A549 (cell line): ENCODE results near the gene FHIT. TPM values are rescaled to one million over a fixed set of nuclear protein-coding genes. Genes with fewer than 3 reads are reported as not detected.

ENCODE experiments used
- ATAC-seq, 2 experiments: fragments of 200-7000 bp in 1 of 2; fragments of >200 bp in 1 of 2; cut with Nextera tagmentation in 1 of 2; cut with Tn5 transposase in 1 of 2; 3 replicates each; pipeline versions ENCODE4 v1.8.0 to v1.9.1; 2018 to 2020; ENCODE audit warnings: mild to moderate bottlenecking in 1 of 2, moderate library complexity in 1 of 2
- CTCF ChIA-PET: fragments of 300-600 bp; sonication (Branson Sonifier 250); formaldehyde crosslinking; extraction: SDS; loops from one replicate; lab custom pipeline; 2021; ENCODE audit warnings: antibody characterized with exemption, inconsistent platforms; lab: Yijun Ruan, JAX
- POLR2A ChIA-PET: fragments of 350-600 bp; formaldehyde crosslinking; extraction: SDS; loops from one replicate; lab custom pipeline; 2021; ENCODE audit warnings: antibody characterized with exemption, inconsistent platforms; lab: Yijun Ruan, JAX
- DNase-seq, 2 experiments: peaks; one replicate each; pipeline versions ENCODE4 v3.0.0 to v3.0.0-alpha.2; 2011 to 2016; ENCODE audit warnings: low read depth in 1 of 2, low spot score in 1 of 2
- FAIRE-seq: peaks from 2 replicates; lab custom pipeline; 2011; peaks lifted over from hg19 to GRCh38; lab: Jason Lieb, UNC
- H3K27ac ChIP-seq, 2 experiments: fragments of >200 bp; sonication (Bioruptor Twin); formaldehyde crosslinking; 3 replicates each; pipeline ENCODE4 v1.5.1; 2016 to 2017
- H3K4me1 ChIP-seq: fragments of >200 bp; sonication (Bioruptor Twin); formaldehyde crosslinking; 3 replicates; pipeline ENCODE4 v1.6.1; 2016
- H3K4me2 ChIP-seq: fragments of >200 bp; sonication (Bioruptor Twin); formaldehyde crosslinking; 3 replicates; pipeline ENCODE4 v1.6.1; 2016
- H3K4me3 ChIP-seq: fragments of >200 bp; sonication (Bioruptor Twin); formaldehyde crosslinking; 3 replicates; pipeline ENCODE4 v1.5.1; 2016
- H3K9me3 ChIP-seq: fragments of >200 bp; sonication (Bioruptor Twin); formaldehyde crosslinking; 3 replicates; pipeline ENCODE4 v1.6.1; 2016
- CBX8 ChIP-seq: fragments of 200-600 bp; sonication (generic); IDR thresholded peaks from 2 replicates; pipeline ENCODE4 v1.6.1; 2016
- CEBPB ChIP-seq, 2 experiments: fragments of >200 bp in 1 of 2; sonication (Bioruptor Twin) in 1 of 2; formaldehyde crosslinking in 1 of 2; IDR thresholded peaks; 2 replicates each; pipeline ENCODE4 v1.6.1; 2012 to 2016
- FOXS1 ChIP-seq: fragments of 250-450 bp; sonication (Bioruptor Pico); IDR thresholded peaks from 2 replicates; pipeline ENCODE4 v1.5.0; 2020; ENCODE audit warnings: mild to moderate bottlenecking, moderate library complexity
- HOXA7 ChIP-seq: fragments of 250-450 bp; sonication (Bioruptor Pico); IDR thresholded peaks from 2 replicates; pipeline ENCODE4 v1.5.0; 2020; ENCODE audit warnings: mild to moderate bottlenecking, moderate library complexity
- MAFK ChIP-seq: fragments of 450-650 bp; IDR thresholded peaks from 2 replicates; pipeline ENCODE4 v1.6.1; 2014; ENCODE audit not compliant: partially characterized antibody
- NR3C1 ChIP-seq: fragments of >200 bp; sonication (Bioruptor Twin); formaldehyde crosslinking; IDR thresholded peaks from 3 replicates; pipeline ENCODE4 v1.6.1; 2017
- PHF8 ChIP-seq: fragments of 200-600 bp; sonication (generic); IDR thresholded peaks from 2 replicates; pipeline ENCODE4 v1.6.1; 2016; ENCODE audit warnings: low read depth, mild to moderate bottlenecking, antibody characterized with exemption, moderate library complexity, borderline replicate concordance
- RAD21 ChIP-seq, 2 experiments: fragments of >200 bp in 1 of 2; sonication (Bioruptor Twin) in 1 of 2; formaldehyde crosslinking in 1 of 2; IDR thresholded peaks in 1 of 2; conservative IDR thresholded peaks in 1 of 2; 2 replicates in 1 of 2; 3 replicates in 1 of 2; pipeline ENCODE4 v1.6.1; 2012 to 2018; ENCODE audit warnings: inconsistent platforms in 1 of 2
- RCOR1 ChIP-seq: fragments of 150-350 bp; IDR thresholded peaks from 2 replicates; pipeline ENCODE4 v1.6.1; 2014; ENCODE audit warnings: antibody characterized with exemption, low read length, low read depth
- SMC3 ChIP-seq: fragments of >200 bp; sonication (Bioruptor Twin); formaldehyde crosslinking; IDR thresholded peaks from 3 replicates; pipeline ENCODE4 v1.6.1; 2018; ENCODE audit warnings: inconsistent platforms
- ZFP36 ChIP-seq: fragments of 450-650 bp; IDR thresholded peaks from 2 replicates; pipeline ENCODE4 v1.6.1; 2014; ENCODE audit warnings: borderline replicate concordance; ENCODE audit not compliant: partially characterized antibody
- WGBS: methylation state at CpG from one replicate; pipeline ENCODE4 v1.1.6; 2017; ENCODE audit errors: missing lambda C conversion rate; 5-methylcytosine and 5-hydroxymethylcytosine counted together
- polyA plus RNA-seq, 4 experiments: library from polyadenylated mRNA; depleted of rRNA in 3 of 4; stranded (reverse); fragments of >200 nt; fragmentation: RNase III in 1 of 4; extraction: RNeasy Plus Mini Kit Qiagen cat#74134 plus additional on column Dnase treatment in 1 of 4; gene quantifications; 2 replicates in 3 of 4; 3 replicates in 1 of 4; pipeline ENCODE4 v1.2.3, GENCODE V29; 2011 to 2017
- TF ChIP-seq, protein P1 (sequence below): fragments of 450-650 bp; IDR thresholded peaks from 2 replicates; pipeline ENCODE4 v1.6.1; 2014; ENCODE audit warnings: antibody characterized with exemption
- TF ChIP-seq, protein P2 (sequence below): fragments of 200-600 bp; sonication (generic); IDR thresholded peaks from 2 replicates; pipeline ENCODE4 v1.6.1; 2016; ENCODE audit warnings: antibody characterized with exemption, mild to moderate bottlenecking, moderate library complexity
- TF ChIP-seq, protein P3 (sequence below): fragments of >200 bp; sonication (Bioruptor Twin); formaldehyde crosslinking; IDR thresholded peaks from 3 replicates; pipeline ENCODE4 v1.5.1; 2016

Gene FHIT
- polyA plus RNA-seq, 2 of the 4 experiments (the other 2 are of a cell fraction) = 0.76 to 0.92 TPM

DNA sequence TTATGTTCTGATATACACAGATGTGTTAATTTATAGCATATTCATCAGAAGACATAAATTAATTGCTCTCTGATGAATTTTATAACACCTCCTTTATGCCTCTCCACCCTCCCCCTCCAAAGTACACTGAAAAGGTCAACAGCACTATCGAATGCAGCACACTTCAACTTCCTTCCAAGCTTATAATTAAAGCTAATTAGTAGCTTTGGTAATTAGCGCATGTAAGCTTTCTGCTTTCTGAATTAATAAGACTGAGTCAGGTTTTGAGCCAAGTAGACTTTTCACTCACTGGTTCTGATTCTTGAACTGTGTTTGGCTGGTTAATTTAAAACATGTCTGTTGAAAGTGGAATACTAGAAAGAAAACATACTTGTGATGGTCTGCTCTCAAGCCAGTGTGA lies 1440.6 kb downstream of the FHIT start:
- POLR2A ChIA-PET = no interaction called here
- H3K27ac ChIP-seq = no peak overlapping the region
- TF ChIP-seq NR3C1 (no peak), HOXA7 (CRISPR knock-in tag) (no peak), FOXS1 (CRISPR knock-in tag) (no peak), MAFK (no peak), PHF8 (no peak), CEBPB (IDR thresholded peaks at IDR 0.05) (no peak)
- TF ChIP-seq, protein P1, sequence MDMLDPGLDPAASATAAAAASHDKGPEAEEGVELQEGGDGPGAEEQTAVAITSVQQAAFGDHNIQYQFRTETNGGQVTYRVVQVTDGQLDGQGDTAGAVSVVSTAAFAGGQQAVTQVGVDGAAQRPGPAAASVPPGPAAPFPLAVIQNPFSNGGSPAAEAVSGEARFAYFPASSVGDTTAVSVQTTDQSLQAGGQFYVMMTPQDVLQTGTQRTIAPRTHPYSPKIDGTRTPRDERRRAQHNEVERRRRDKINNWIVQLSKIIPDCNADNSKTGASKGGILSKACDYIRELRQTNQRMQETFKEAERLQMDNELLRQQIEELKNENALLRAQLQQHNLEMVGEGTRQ = no peak
- TF ChIP-seq, protein P2, sequence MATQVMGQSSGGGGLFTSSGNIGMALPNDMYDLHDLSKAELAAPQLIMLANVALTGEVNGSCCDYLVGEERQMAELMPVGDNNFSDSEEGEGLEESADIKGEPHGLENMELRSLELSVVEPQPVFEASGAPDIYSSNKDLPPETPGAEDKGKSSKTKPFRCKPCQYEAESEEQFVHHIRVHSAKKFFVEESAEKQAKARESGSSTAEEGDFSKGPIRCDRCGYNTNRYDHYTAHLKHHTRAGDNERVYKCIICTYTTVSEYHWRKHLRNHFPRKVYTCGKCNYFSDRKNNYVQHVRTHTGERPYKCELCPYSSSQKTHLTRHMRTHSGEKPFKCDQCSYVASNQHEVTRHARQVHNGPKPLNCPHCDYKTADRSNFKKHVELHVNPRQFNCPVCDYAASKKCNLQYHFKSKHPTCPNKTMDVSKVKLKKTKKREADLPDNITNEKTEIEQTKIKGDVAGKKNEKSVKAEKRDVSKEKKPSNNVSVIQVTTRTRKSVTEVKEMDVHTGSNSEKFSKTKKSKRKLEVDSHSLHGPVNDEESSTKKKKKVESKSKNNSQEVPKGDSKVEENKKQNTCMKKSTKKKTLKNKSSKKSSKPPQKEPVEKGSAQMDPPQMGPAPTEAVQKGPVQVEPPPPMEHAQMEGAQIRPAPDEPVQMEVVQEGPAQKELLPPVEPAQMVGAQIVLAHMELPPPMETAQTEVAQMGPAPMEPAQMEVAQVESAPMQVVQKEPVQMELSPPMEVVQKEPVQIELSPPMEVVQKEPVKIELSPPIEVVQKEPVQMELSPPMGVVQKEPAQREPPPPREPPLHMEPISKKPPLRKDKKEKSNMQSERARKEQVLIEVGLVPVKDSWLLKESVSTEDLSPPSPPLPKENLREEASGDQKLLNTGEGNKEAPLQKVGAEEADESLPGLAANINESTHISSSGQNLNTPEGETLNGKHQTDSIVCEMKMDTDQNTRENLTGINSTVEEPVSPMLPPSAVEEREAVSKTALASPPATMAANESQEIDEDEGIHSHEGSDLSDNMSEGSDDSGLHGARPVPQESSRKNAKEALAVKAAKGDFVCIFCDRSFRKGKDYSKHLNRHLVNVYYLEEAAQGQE = no peak
- TF ChIP-seq, all 56 proteins: peak for 0
- CTCF ChIA-PET = interaction anchor here (0.5 to 6.5 kb wide), 8 partner anchors 7 to 372 kb away, joined by 3 to 77 read pairs (median 4); no protein-coding TSS in a partner anchor
- Histone ChIP-seq H3K9me3 (no peaks in the 10 kb centered on the region), H3K4me3 (no peak overlapping the region), H3K4me1 (no peaks in the 10 kb centered on the region), H3K4me2 (no peak overlapping the region)
- FAIRE-seq = no peak
- DNase-seq = no peak
- 84% methylated on average over 2 of the region's 2 CpGs for WGBS
- no peak for ATAC-seq

DNA sequence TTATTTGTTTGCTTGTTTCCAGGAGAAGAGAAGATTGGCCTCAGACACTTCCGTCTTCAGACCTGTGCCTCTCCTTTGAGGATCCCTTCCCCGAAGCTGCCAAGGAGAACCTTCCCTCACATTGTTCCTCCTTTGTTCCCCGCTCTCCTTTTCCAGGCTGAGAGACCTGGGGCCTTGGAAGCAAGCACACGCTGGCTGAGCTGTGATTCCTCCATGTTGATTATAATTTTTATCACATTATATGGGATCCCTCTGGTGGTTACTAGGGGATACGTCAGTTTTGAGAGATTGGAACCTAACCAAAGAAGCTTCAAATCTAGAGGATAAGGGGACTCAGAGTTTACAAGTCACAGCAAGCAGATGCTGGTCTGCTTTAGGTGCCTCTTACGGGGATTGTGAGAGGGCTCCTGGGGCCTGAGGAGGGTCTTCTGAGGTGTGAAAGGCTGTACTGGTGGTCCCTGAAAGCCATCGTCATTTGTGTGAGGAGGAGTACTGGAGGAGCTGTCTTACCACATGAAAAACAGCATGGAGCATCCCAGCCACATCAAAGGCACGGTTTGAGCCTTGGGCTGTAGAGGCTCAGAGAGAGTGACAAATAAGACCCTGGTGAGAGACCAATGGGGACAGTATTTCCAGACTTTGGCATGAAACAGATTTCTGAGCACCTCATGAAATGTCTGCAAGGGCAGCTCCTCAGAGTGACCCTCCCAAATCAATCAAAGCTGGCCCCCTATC lies 1441.4 kb downstream of the FHIT start:
- peak; percentile 18 to 43 for DNase-seq
- TF ChIP-seq, protein P3, sequence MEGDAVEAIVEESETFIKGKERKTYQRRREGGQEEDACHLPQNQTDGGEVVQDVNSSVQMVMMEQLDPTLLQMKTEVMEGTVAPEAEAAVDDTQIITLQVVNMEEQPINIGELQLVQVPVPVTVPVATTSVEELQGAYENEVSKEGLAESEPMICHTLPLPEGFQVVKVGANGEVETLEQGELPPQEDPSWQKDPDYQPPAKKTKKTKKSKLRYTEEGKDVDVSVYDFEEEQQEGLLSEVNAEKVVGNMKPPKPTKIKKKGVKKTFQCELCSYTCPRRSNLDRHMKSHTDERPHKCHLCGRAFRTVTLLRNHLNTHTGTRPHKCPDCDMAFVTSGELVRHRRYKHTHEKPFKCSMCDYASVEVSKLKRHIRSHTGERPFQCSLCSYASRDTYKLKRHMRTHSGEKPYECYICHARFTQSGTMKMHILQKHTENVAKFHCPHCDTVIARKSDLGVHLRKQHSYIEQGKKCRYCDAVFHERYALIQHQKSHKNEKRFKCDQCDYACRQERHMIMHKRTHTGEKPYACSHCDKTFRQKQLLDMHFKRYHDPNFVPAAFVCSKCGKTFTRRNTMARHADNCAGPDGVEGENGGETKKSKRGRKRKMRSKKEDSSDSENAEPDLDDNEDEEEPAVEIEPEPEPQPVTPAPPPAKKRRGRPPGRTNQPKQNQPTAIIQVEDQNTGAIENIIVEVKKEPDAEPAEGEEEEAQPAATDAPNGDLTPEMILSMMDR = peak; percentile 39
- TF ChIP-seq SMC3 (peak; percentile 78), ZFP36 (no peak), RAD21 (conservative IDR thresholded peaks at IDR 0.05 in 1 of 2, IDR thresholded peaks at IDR 0.05 in 1 of 2) (peak; percentile 64 to 71)
- H3K4me1 ChIP-seq = no peaks in the 10 kb centered on the region
- peak; percentile 80 to 86 for ATAC-seq
- CTCF ChIA-PET = interaction anchor here (0.8 to 6.5 kb wide), 9 partner anchors 8 to 234 kb away, joined by 3 to 77 read pairs (median 4); no protein-coding TSS in a partner anchor
- H3K27ac ChIP-seq = peak overlapping the region; percentile 0 to 72; a peak in 4 of 6 replicates
- WGBS = 41% methylated on average over 8 of the region's 8 CpGs
- POLR2A ChIA-PET = no interaction called here
- no peaks in the 10 kb centered on the region for H3K9me3 ChIP-seq
- no peak overlapping the region for H3K4me2 ChIP-seq
- FAIRE-seq = no peak
- H3K4me3 ChIP-seq = no peak overlapping the region

DNA sequence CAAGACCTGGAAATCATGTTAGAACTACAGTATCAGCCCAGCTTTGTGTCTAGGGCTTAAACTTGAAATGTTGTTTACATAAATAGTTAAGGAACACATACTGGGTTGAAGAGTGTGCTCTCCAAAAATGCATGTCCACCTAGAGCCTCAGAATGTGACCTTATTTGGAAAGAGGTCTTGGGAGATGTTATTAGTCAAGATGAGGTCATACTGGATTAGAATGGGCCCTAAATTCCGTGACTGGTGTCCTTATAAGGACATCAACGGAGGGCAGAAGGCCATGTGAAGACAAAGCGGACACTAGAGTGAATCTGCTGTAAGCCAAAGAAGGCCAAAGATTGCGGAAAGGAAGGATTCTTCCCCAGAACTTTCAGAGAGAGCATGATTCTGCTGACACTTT lies 1442.2 kb downstream of the FHIT start:
- WGBS = 55% methylated on average over 4 of the region's 4 CpGs
- DNase-seq (peak in 1 of 2 experiments; percentile 5), FAIRE-seq (no peak), ATAC-seq (no peak)
- Histone ChIP-seq H3K9me3 (no peaks in the 10 kb centered on the region), H3K27ac (peak overlapping the region in 1 of 2 experiments; percentile 72; a peak in 1 of 6 replicates), H3K4me3 (no peak overlapping the region), H3K4me2 (no peak overlapping the region), H3K4me1 (no peaks in the 10 kb centered on the region)
- TF ChIP-seq CBX8 (no peak), RCOR1 (no peak), MAFK (peak; percentile 18)
- CTCF ChIA-PET = interaction anchor here (0.7 to 6.5 kb wide), 11 partner anchors 9 to 239 kb away, joined by 3 to 77 read pairs (median 4); no protein-coding TSS in a partner anchor
- POLR2A ChIA-PET = no interaction called here
